Measurements from ENCODE around the gene TBL3. TPM values are rescaled to one million over a fixed set of nuclear protein-coding genes. Genes with fewer than 3 reads are reported as not detected.

The TBL3 gene
- total and polyA plus RNA-seq, 9 of the 15 experiments (the other 6 are each of a cell fraction or from before 2014, with no cell fraction given): 0.97 to 117 (median 24.5) TPM

GRCh38 chr16:1971796-1972489 lies at the start of gene TBL3 (continued):
- TF ChIP-seq ZBTB40 (IDR thresholded peaks at IDR 0.05) (peak; percentile 98), ZBTB40 (CRISPR knock-in tag; IDR thresholded peaks at IDR 0.05) (no peak; the same call in 1 of the 2 replicates), ZNF324 (CRISPR knock-in tag; IDR thresholded peaks at IDR 0.05) (no peak), NUFIP1 (IDR thresholded peaks at IDR 0.05; ENCODE audit: partially characterized antibody) (no peak), CREB1 (IDR thresholded peaks at IDR 0.05) (peak; percentile 100), CREB1 (CRISPR knock-in tag; IDR thresholded peaks at IDR 0.05) (peak; percentile 100), ZBTB49 (CRISPR knock-in tag; IDR thresholded peaks at IDR 0.05; ENCODE audit: borderline replicate concordance) (no peak), NFXL1 (CRISPR knock-in tag; IDR thresholded peaks at IDR 0.05) (no peak), ELK1 (CRISPR knock-in tag; IDR thresholded peaks at IDR 0.05) (no peak), ZNF184 (CRISPR knock-in tag; IDR thresholded peaks at IDR 0.05) (no peak), XRCC4 (IDR thresholded peaks at IDR 0.05; ENCODE audit: extremely low read depth, insufficient read depth, insufficient read length) (no peak), RBM22 (IDR thresholded peaks at IDR 0.05; ENCODE audit: low read depth, low read length, poor library complexity, severe bottlenecking) (no peak), HNRNPUL1 (IDR thresholded peaks at IDR 0.05; ENCODE audit: low read length) (no peak), ZNF699 (CRISPR knock-in tag; IDR thresholded peaks at IDR 0.05; ENCODE audit: insufficient replicate concordance) (no peak), HMG20B (CRISPR knock-in tag; IDR thresholded peaks at IDR 0.05) (no peak), SREBF1 (IDR thresholded peaks at IDR 0.05; ENCODE audit: borderline replicate concordance, low read depth, low read length) (0 out of 2 replicates have a peak, but pooled peaks have one; percentile 59), ZNF41 (CRISPR knock-in tag; conservative IDR thresholded peaks at IDR 0.05) (no peak)
